ENCODE data around the gene SDCBP2. TPM values are rescaled to one million over a fixed set of nuclear protein-coding genes. Genes with fewer than 3 reads are reported as not detected.

Gene SDCBP2
- total RNA-seq, 1 donor from 2014 or later = 1.6 TPM

GRCh38 chr20:1323830-1324597 lies 4.9 kb downstream of the SDCBP2 start:
- Histone ChIP-seq H2AFZ (replicated peaks) (no peak overlapping the region), H3K36me3 (no peaks in the 10 kb centered on the region), H3K27me3 (no peaks in the 10 kb centered on the region), H3K9me3 (ENCODE audit: low read depth) (no peaks in the 10 kb centered on the region), H3K79me2 (ENCODE audit: low read depth) (peaks cover 37% of the 10 kb centered on the region), H3K4me1 (peaks cover 4% of the 10 kb centered on the region), H3K9ac (no peak overlapping the region), H3K4me3 (no peak overlapping the region), H4K20me1 (ENCODE audit: low read depth) (peaks cover 28% of the 10 kb centered on the region), H3F3A (ENCODE audit: low read depth) (no peaks in the 10 kb centered on the region), H3K27ac (no peak overlapping the region), H3K4me2 (no peak overlapping the region)
- no peak for DNase-seq (ENCODE audit: low spot score)
- no peaks in the 10 kb centered on the region for H3K36me3 Mint-ChIP-seq
- H3K27me3 Mint-ChIP-seq (ENCODE audit: insufficient read depth, low read depth) = peaks cover 2% of the 10 kb centered on the region
- H3K4me3 Mint-ChIP-seq = peak overlapping the region; percentile 31
- H3K9me3 Mint-ChIP-seq = no peaks in the 10 kb centered on the region
- H3K27ac Mint-ChIP-seq = no peak overlapping the region
- peaks cover 17% of the 10 kb centered on the region for H3K4me1 Mint-ChIP-seq
- no peak for TF ChIP-seq EZH2phosphoT487 (IDR thresholded peaks at IDR 0.05)
- no peak for TF ChIP-seq CTCF (IDR thresholded peaks at IDR 0.05)
- no peak for TF ChIP-seq EZH2 (IDR thresholded peaks at IDR 0.05)

GRCh38 chr20:1323256-1323655 lies 5.7 kb downstream of the SDCBP2 start:
- Histone ChIP-seq H3K27ac (no peak overlapping the region), H3K36me3 (no peaks in the 10 kb centered on the region), H3K27me3 (peaks cover under 1% of the 10 kb centered on the region), H3F3A (ENCODE audit: low read depth) (no peaks in the 10 kb centered on the region), H4K20me1 (ENCODE audit: low read depth) (peaks cover 20% of the 10 kb centered on the region), H3K79me2 (ENCODE audit: low read depth) (peaks cover 31% of the 10 kb centered on the region), H2AFZ (replicated peaks) (no peak overlapping the region), H3K4me1 (peaks cover 4% of the 10 kb centered on the region), H3K9ac (no peak overlapping the region), H3K9me3 (ENCODE audit: low read depth) (no peaks in the 10 kb centered on the region), H3K4me2 (no peak overlapping the region), H3K4me3 (no peak overlapping the region)
- TF ChIP-seq EZH2phosphoT487 (IDR thresholded peaks at IDR 0.05) (no peak), EZH2 (IDR thresholded peaks at IDR 0.05) (no peak), CTCF (IDR thresholded peaks at IDR 0.05) (no peak)
- Mint-ChIP-seq H3K9me3 (no peaks in the 10 kb centered on the region), H3K27ac (peak overlapping the region; percentile 53), H3K4me3 (no peak overlapping the region), H3K36me3 (no peaks in the 10 kb centered on the region), H3K4me1 (peaks cover 24% of the 10 kb centered on the region), H3K27me3 (ENCODE audit: insufficient read depth, low read depth) (peaks cover 2% of the 10 kb centered on the region)
- no peak for DNase-seq (ENCODE audit: low spot score)

- Histone ChIP-seq H3F3A (ENCODE audit: low read depth) (no peaks in the 10 kb centered on the region), H3K9ac (no peak overlapping the region), H3K4me2 (no peak overlapping the region), H3K27me3 (peaks cover 6% of the 10 kb centered on the region), H3K4me3 (no peak overlapping the region), H3K36me3 (no peaks in the 10 kb centered on the region), H3K9me3 (ENCODE audit: low read depth) (no peaks in the 10 kb centered on the region), H3K27ac (no peak overlapping the region), H2AFZ (replicated peaks) (no peak overlapping the region), H4K20me1 (ENCODE audit: low read depth) (peaks cover 14% of the 10 kb centered on the region), H3K4me1 (peaks cover 4% of the 10 kb centered on the region), H3K79me2 (ENCODE audit: low read depth) (peaks cover 25% of the 10 kb centered on the region)
- DNase-seq (ENCODE audit: low spot score) = no peak
- no peaks in the 10 kb centered on the region for H3K36me3 Mint-ChIP-seq
- peaks cover 26% of the 10 kb centered on the region for H3K4me1 Mint-ChIP-seq
- H3K4me3 Mint-ChIP-seq = no peak overlapping the region
- H3K27me3 Mint-ChIP-seq (ENCODE audit: insufficient read depth, low read depth) = peaks cover 2% of the 10 kb centered on the region
- H3K9me3 Mint-ChIP-seq = no peaks in the 10 kb centered on the region
- no peak for TF ChIP-seq CTCF (IDR thresholded peaks at IDR 0.05)
- no peak for TF ChIP-seq EZH2phosphoT487 (IDR thresholded peaks at IDR 0.05)
- no peak for TF ChIP-seq EZH2 (IDR thresholded peaks at IDR 0.05)
- no peak overlapping the region for H3K27ac Mint-ChIP-seq
These were observed 6.3 kb downstream of the SDCBP2 start for GRCh38 chr20:1322511-1323245.

Measured in neural progenitor cell (in vitro differentiated cells).